HepG2 (cell line): ENCODE results near the gene GALP. TPM values are rescaled to one million over a fixed set of nuclear protein-coding genes. Genes with fewer than 3 reads are reported as not detected.

ENCODE experiments used
- ARNT ChIP-seq: fragments of 450-650 bp; IDR thresholded peaks from 2 replicates; pipeline ENCODE4 v1.6.1; 2017
- ASH2L ChIP-seq: fragments of 300-600, 200-600 bp; sonication (generic); IDR thresholded peaks from 2 replicates; pipeline ENCODE4 v1.7.0; 2017; ENCODE audit warnings: low read depth, mild to moderate bottlenecking, moderate library complexity, mixed read lengths, low read length; ENCODE audit not compliant: insufficient read length
- CERS6 ChIP-seq: sonication (generic); formaldehyde crosslinking; IDR thresholded peaks from 2 replicates; pipeline ENCODE4 v1.5.0; 2020; ENCODE audit warnings: missing genetic modification reagents
- DZIP1 ChIP-seq: sonication (generic); formaldehyde crosslinking; IDR thresholded peaks from 2 replicates; pipeline ENCODE4 v1.5.0; 2020; ENCODE audit warnings: mild to moderate bottlenecking, missing genetic modification reagents
- KAT2B ChIP-seq: fragments of 150-350 bp; IDR thresholded peaks from 2 replicates; pipeline ENCODE4 v1.6.1; 2014; ENCODE audit warnings: low read depth, low read length, borderline replicate concordance
- LRRFIP1 ChIP-seq: sonication (generic); formaldehyde crosslinking; conservative IDR thresholded peaks from 2 replicates; pipeline ENCODE4 v1.4.0; 2020; ENCODE audit warnings: missing genetic modification reagents
- MTF1 ChIP-seq: sonication (generic); formaldehyde crosslinking; IDR thresholded peaks from 2 replicates; pipeline ENCODE4 v1.5.0; 2020; ENCODE audit warnings: missing genetic modification reagents
- MYC ChIP-seq: sonication (generic); formaldehyde crosslinking; IDR thresholded peaks from 2 replicates; pipeline ENCODE4 v1.9.0; 2021; ENCODE audit warnings: missing genetic modification reagents, borderline replicate concordance
- NR2F1 ChIP-seq, 2 experiments: fragments of 450-650 bp in 1 of 2; formaldehyde crosslinking in 1 of 2; IDR thresholded peaks; 2 replicates each; pipeline versions ENCODE4 v1.5.0 to v1.6.1; 2016 to 2020; ENCODE audit warnings: mild to moderate bottlenecking in 1 of 2, missing compliant biosample characterization in 1 of 2, missing genetic modification reagents in 1 of 2, moderate library complexity in 1 of 2
- PRDM4 ChIP-seq: sonication (generic); formaldehyde crosslinking; IDR thresholded peaks from 2 replicates; pipeline ENCODE4 v1.9.0; 2021; ENCODE audit warnings: missing genetic modification reagents, borderline replicate concordance
- RNF2 ChIP-seq: fragments of 450-650 bp; conservative IDR thresholded peaks from 2 replicates; pipeline ENCODE4 v1.6.1; 2016; ENCODE audit warnings: low read depth
- SIN3B ChIP-seq: fragments of 150-350 bp; IDR thresholded peaks from 2 replicates; pipeline ENCODE4 v1.6.1; 2014; ENCODE audit warnings: low read length
- SMAD1 ChIP-seq: sonication (generic); formaldehyde crosslinking; IDR thresholded peaks from 2 replicates; pipeline ENCODE4 v1.4.0; 2020; ENCODE audit warnings: missing genetic modification reagents, low read depth, mild to moderate bottlenecking, borderline replicate concordance
- ZBTB7A ChIP-seq: sonication (generic); formaldehyde crosslinking; IDR thresholded peaks from 2 replicates; pipeline ENCODE4 v1.8.0; 2022; ENCODE audit warnings: mild to moderate bottlenecking, missing genetic modification reagents
- ZNF564 ChIP-seq: sonication (generic); formaldehyde crosslinking; IDR thresholded peaks from 2 replicates; pipeline ENCODE4 v1.8.1; 2023; ENCODE audit warnings: mild to moderate bottlenecking, missing genetic modification reagents
- ZNF574 ChIP-seq: sonication (generic); formaldehyde crosslinking; IDR thresholded peaks from 2 replicates; pipeline ENCODE4 v1.4.0; 2020; ENCODE audit warnings: missing genetic modification reagents
- ZNF670 ChIP-seq: sonication (generic); formaldehyde crosslinking; IDR thresholded peaks from 2 replicates; pipeline ENCODE4 v1.8.0; 2022; ENCODE audit warnings: mild to moderate bottlenecking, missing genetic modification reagents, borderline replicate concordance
- polyA plus RNA-seq, 8 experiments: library from polyadenylated mRNA; depleted of rRNA in 3 of 8; stranded (reverse) in 7 of 8; unstranded in 1 of 8; fragments of >200 nt; fragmentation: Illumina TruSeq in 4 of 8; extraction: Trizol in 4 of 8; gene quantifications; 2 replicates each; pipeline versions ENCODE4 v1.2.1 to v1.2.3, GENCODE V29; 2011 to 2016; ENCODE audit warnings: low read depth in 4 of 8, missing spikeins in 1 of 8, mixed read lengths in 1 of 8; ENCODE audit not compliant: insufficient read depth in 1 of 8
- total RNA-seq, 5 experiments: library from RNA; depleted of rRNA; stranded (reverse); fragments of >200 nt; fragmentation: Illumina TruSeq; extraction: Trizol; gene quantifications; 2 replicates each; pipeline ENCODE4 v1.2.3, GENCODE V29; 2016; ENCODE audit warnings: low read depth in 1 of 5

GALP gene
- total and polyA plus RNA-seq, 2 of the 13 experiments (the other 11 are each of a cell fraction or from before 2014, with no cell fraction given): not detected

DNA sequence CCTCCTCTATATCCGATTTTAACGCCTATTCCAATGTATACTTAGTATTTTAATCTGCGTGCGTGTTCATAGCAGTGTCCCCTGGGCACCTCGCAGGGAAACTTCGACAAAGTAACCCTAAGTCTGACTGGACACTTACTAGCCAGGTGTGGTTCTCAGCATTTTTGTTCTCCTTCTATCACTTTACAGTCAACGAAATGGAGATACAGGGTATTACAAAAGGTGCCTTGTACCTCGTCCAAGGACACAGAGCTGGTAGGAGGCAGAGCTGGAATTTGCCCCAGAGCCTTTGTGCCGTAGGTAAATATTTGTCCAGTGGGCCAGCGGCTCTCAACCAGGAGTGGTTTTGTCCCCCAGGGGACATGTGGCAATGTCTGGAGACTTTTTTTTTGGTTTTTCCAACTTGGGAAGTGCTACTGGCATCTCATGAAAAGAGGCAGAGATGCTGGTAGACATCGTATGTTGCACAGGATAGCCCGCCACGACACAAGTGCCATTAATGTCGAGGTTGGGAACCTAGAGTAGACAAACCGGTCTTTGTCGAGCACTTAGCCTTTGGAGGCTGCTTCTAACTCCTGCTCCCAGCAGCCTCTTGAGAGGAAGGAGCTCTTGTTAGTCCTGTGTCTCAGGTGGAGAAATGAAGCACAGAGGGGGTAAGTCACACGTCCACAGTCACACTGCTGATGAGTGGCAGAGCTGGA, 33.6 kb upstream of the GALP start (continued):
- TF ChIP-seq ZNF574 (CRISPR knock-in tag) (peak; percentile 82), MYC (peak; percentile 75; the same call in 1 of the 2 replicates), SIN3B (no peak), LRRFIP1 (no peak), PRDM4 (CRISPR knock-in tag) (no peak), DZIP1 (CRISPR knock-in tag) (no peak), KAT2B (no peak), ZNF670 (CRISPR knock-in tag) (no peak), ARNT (no peak), ZNF564 (CRISPR knock-in tag) (peak; percentile 67; the same call in 1 of the 2 replicates), CERS6 (CRISPR knock-in tag) (no peak), MTF1 (no peak), SMAD1 (CRISPR knock-in tag) (0 out of 2 replicates have a peak, but pooled peaks have one; percentile 36), ASH2L (peak; percentile 81), RNF2 (no peak), ZBTB7A (no peak), NR2F1 (CRISPR knock-in tag; IDR thresholded peaks at IDR 0.05) (peak; percentile 27 to 42; a peak in 1 of 4 replicates)
